Measurements from ENCODE around the gene MTHFS. TPM values are rescaled to one million over a fixed set of nuclear protein-coding genes. Genes with fewer than 3 reads are reported as not detected.

The MTHFS gene
- total and polyA plus RNA-seq, 2 donors (not counting 3 experiments of a cell fraction or from before 2014, with no cell fraction given), result 9.3 to 15.7 TPM

- DNase-seq (ENCODE audit: low read depth, low spot score), result no peak
- CTCF ChIA-PET, result no interaction called here
- Histone ChIP-seq H3K27me3 (ENCODE audit: control insufficient read depth in 2 of 2, insufficient read depth in 2 of 2, low read length in 2 of 2) (no peaks in the 10 kb centered on the region), H3K9me1 (replicated peaks; ENCODE audit: control insufficient read depth, extremely low read depth, insufficient read depth, low read length) (no peaks in the 10 kb centered on the region), H3K79me2 (ENCODE audit: control insufficient read depth, insufficient read depth, low read length) (no peaks in the 10 kb centered on the region), H3K27ac (ENCODE audit: insufficient read depth, low read depth, low read length) (no peak overlapping the region), H4K20me1 (replicated peaks; ENCODE audit: control insufficient read depth, extremely low read depth, insufficient read depth, low read length) (no peaks in the 10 kb centered on the region), H3K9me3 (replicated peaks; ENCODE audit: control insufficient read depth, insufficient read depth, low read length) (no peaks in the 10 kb centered on the region), H3K4me1 (ENCODE audit: control insufficient read depth, extremely low read depth, insufficient read depth, low read length) (peaks cover 6% of the 10 kb centered on the region), H3K9ac (replicated peaks; ENCODE audit: extremely low read depth, insufficient read depth, low read length) (no peak overlapping the region), H3K36me3 (ENCODE audit: control insufficient read depth in 2 of 2, extremely low read depth in 1 of 2, insufficient read depth in 2 of 2, low read length in 2 of 2) (no peaks in the 10 kb centered on the region), H3K4me2 (ENCODE audit: insufficient read depth, low read length) (no peak overlapping the region), H2AFZ (ENCODE audit: low read depth, low read length) (no peak overlapping the region), H3K4me3 (replicated peaks in 1 of 3; ENCODE audit: insufficient read depth in 1 of 3, low read depth in 1 of 3, low read length in 3 of 3) (no peak overlapping the region)
- no peak for FAIRE-seq
- BruUV-seq (replicated peaks), result no TSS peak
- intact Hi-C loops (cut with micrococcal nuclease), result no loop called here
- POLR2A ChIA-PET, result no interaction called here
- dilution Hi-C loops (cut with MboI; ENCODE audit: extremely low pct_ligation_motif_present, low sequenced_read_pairs), result no loop called here
- TF ChIP-seq CTCF (IDR thresholded peaks at IDR 0.05; ENCODE audit: extremely low read depth in 1 of 2, insufficient read depth in 1 of 2, low read depth in 1 of 2, low read length in 2 of 2) (no peak), MAX (IDR thresholded peaks at IDR 0.05; ENCODE audit: insufficient read depth, insufficient read length) (no peak), EZH2 (IDR thresholded peaks at IDR 0.05; ENCODE audit: borderline replicate concordance, low read depth, low read length, severe bottlenecking) (no peak), POLR2AphosphoS5 (IDR thresholded peaks at IDR 0.05; ENCODE audit: insufficient read depth, low read depth, low read length) (no peak), POLR2A (IDR thresholded peaks at IDR 0.05; ENCODE audit: low read depth, low read length) (no peak), MYC (IDR thresholded peaks at IDR 0.05; ENCODE audit: low read depth, low read length) (no peak), FOS (IDR thresholded peaks at IDR 0.05; ENCODE audit: borderline replicate concordance, insufficient read depth, low read length) (no peak), JUN (IDR thresholded peaks at IDR 0.05; ENCODE audit: borderline replicate concordance, insufficient read depth, insufficient read length, low read depth) (no peak)
These were observed 7.5 kb upstream of the MTHFS start for GRCh38 chr15:79904271-79904670.

All from endothelial cell of umbilical vein (primary cell).